GM19240 (cell line): ENCODE results near the gene SLC26A6.
A peak's percentile ranks its signal among the peaks of the same experiment; 100 is the strongest.

Source experiments
- DNase-seq: peaks from one replicate; pipeline ENCODE4 v3.0.0; 2011; ENCODE audit warnings: low spot score; ENCODE audit not compliant: insufficient read length

The SLC26A6 gene, protein sequence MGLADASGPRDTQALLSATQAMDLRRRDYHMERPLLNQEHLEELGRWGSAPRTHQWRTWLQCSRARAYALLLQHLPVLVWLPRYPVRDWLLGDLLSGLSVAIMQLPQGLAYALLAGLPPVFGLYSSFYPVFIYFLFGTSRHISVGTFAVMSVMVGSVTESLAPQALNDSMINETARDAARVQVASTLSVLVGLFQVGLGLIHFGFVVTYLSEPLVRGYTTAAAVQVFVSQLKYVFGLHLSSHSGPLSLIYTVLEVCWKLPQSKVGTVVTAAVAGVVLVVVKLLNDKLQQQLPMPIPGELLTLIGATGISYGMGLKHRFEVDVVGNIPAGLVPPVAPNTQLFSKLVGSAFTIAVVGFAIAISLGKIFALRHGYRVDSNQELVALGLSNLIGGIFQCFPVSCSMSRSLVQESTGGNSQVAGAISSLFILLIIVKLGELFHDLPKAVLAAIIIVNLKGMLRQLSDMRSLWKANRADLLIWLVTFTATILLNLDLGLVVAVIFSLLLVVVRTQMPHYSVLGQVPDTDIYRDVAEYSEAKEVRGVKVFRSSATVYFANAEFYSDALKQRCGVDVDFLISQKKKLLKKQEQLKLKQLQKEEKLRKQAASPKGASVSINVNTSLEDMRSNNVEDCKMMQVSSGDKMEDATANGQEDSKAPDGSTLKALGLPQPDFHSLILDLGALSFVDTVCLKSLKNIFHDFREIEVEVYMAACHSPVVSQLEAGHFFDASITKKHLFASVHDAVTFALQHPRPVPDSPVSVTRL

DNA sequence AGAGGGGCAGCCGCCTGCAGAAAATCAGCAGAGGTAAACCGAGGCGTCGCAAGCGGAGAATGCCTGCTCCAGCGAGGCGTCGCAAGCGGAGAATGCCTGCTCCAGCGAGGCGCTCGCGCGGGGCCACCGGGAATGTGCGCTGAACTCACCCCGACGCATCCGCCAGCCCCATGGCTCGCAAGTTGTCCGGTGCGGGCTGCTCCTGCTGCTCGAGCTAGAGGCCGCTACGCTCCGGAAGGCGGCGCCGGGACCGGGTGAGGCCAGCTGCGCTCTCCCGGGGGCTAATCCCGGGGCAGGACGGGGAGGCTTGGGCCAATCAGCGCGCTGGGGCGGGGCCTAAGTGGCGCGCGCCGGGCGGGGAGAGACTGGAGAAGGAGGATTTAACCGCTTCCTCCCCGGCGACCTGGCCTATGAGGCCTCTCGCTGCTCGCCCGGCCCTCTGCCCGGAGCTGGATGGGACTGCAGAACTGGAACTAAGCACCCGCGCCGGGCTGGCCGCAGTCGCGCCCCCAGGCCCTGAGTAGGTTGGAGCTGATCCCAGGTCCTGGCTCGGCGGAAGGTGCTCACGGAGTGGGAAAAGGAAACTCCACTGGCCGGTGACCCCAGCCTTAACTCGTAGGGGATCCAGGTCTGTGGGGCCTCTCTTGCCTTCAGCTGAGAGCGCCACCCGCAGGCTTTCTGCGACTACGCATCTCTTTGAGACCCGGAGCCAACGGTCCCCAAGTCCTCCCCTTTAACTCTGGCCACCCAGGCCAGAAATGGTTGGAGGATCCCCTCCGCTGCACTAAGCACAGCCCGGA, at the start of gene SLC26A6:
Gene SLC26A6, minus strand, starts transcription at position 240 of the 800 bp plus-strand sequence. Its CDS starts 68 bp downstream, at position 172.
- peak; percentile 99 for DNase-seq

DNA sequence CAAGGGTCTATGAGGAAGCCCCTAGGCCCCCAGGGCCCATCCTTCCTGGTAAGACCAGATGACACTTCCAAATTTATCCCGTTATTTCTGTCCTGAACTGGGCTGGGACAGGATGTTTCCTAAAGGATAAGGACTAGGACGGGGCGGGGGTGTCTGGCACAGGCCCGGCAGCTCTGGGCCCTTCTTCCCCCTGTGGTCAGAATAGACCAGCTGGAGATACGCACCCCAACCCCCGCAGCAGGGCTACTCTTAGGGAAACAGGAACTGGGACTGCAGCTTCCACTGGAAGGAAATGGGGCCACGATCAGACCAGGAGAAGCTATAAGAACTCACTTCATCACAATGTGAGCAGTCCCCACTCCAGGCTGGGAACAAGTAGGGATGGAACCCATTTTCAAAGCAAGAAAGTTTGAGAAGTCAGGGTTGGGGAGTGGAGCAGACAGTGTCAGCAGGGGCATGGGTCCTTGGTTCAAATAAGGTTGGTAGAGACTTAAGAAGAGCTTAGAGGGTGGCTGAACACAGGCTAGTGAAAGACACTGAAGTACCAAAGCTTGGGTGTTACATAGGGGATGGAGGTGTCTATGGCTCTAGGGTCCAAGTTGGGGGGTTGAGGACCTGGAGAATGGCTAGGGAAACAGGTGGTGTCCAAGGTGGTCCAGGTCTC, 49.4 kb upstream of the SLC26A6 start:
- DNase-seq: no peak

DNA sequence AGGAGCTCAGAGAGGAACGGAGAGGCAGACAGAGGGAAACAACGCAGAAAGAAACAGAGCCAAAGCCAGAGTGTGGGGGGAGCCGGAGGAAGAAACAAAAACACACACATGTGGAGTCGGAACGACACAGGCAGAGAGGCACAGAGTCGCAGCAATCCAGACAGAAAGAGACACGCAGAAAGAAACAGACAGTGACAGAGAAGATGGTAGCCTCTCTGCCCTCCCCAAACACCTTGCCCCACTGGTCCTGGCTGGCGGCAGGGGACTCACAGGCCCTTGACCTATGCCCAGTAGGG, 48.7 kb upstream of the SLC26A6 start:
- DNase-seq: no peak

DNA sequence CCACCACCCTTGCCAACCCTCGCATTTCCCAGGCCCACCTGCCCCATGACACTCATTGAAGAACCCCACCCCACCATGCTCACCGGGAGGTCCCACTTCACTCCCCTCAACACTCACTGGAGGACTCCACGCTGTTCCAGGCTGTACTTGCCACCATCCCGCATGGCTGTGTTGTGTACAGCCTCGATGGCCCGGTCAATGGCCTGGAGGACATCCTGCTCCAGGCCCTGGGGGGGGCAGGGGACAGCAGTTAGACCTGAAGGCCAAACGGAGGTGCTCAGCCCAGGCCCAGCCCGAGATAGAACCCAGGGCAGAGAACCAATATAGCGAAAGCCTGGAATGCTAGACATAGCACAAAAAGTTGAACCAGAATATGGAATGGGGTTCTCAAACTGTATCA, 47.5 kb upstream of the SLC26A6 start:
- no peak for DNase-seq

DNA sequence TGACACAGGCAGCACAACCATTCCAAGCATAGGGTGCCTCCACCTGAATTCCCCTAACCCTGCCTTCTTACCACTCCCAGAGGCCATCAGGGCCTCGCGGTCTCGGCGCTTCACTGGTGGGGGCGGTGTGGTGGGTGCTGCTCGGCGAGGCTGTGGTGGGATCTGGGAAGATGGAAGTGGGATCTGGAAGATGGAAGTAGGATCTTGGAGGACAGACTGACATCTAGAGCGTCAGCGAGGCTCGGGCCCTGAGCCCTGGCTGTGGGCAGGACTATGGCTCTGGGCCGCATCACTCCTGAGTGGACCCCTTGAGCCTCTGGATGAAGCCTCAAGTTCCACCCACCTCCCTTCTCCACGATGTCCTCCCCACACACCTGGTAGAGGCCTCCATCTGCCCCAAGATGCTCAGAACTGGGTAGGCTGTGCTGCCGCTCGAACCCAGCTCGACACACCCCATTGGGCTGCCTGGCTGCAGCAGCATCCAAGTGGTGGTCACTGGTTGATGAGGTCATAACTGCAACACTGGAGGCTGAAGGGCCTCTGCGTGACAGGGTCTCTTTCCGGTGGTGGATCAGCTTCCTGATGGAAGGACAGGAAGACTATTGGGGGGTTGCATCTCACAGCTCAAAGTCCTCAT, 46.8 kb upstream of the SLC26A6 start:
- DNase-seq: no peak

DNA sequence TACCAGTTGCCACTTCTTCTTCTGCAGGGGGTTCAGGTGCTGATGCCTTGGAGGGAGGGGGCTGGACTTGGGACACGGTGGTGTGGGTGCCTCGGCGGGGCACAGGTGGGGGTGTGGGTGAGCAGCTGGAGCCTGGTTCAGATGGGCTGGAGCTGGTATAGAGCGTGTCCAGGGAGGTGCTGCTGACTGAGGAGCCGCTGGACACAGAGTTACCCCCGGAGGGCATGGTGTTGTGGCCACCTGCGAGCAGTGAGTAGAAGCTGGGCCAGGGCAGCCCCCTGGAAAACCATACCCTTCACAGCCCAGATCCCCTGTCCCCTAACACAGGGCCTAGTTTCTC, 46.2 kb upstream of the SLC26A6 start:
- DNase-seq: no peak

DNA sequence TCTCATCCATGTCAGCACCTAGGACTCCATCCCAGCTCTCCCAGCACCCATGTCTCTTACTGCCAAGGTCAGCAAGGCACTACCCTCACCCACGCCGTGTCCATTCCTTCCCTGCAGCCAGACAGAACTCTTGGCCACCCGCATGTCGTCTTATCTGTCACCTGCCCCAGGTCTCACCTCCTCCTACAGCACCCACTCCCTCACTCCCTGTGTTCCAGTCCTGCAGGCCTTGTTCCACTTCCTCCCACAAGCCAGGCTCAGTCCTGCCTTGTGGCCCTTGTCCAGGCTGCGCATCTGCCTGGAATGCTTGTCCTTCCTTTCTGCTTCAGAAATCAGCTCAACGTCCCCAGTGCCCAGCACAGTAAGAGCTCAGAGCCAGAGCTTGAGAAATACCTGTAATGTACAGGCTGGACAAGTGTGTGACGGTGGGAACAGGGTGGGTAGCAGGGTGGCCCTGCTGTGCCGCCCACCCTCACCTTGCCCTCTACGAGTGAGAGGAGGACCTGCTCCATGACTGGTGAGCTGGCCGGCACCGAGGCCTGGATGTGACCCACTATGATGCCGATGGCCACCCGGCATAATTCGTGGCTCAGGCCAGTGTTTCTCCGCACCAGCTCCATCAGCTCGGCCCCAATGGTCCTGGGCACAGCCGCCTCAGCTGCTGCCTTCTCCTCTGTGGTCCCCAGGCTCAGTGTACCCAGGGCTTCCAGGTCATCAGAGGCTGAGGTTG, 45.7 kb upstream of the SLC26A6 start:
- DNase-seq: no peak

DNA sequence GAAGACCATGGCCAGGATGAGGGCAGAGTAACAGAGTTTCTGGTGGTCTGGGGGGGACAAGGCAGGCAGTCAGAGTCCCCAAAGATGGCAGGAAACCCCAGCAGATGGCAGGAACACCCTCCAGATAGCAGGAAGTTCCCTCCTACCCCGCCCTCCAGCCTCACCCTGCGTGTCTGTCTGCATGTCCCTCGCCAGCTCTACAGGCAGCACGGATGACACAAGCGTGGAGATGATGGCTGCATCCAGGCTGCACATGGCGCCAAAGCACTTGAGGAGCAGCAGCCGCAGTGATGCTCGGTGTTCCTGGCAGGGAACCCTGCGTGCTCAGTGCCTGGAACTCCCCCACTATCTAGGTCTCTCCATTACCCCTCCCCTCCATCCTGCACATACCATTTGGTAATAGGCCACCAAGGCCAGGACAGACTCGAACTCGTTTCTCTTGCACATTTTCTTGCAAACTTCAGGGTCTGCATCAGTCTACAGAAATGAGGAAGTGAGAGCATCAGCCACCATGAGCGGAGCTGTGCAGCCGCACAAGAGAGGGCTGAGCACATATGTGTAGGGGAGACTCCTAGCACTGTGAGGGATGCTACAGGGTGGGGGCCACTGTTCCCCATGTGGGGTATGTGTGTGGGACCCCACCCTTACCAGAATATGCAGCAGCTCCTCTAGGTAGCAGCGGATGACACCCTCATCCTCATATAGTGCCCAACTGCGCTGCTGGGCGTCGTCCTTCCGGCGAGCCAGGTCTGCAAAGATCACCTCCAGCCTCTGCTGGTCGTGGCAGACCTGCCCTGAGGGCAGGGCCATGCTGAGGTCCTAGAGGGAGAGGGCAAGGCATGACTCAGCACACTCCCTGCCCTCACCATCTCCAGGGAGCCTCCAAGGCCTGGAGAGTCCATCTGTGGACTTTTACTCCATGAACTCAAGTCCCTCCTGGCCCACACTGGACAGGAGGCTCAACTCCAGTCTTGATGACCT, 44.4 kb upstream of the SLC26A6 start:
- no peak for DNase-seq

DNA sequence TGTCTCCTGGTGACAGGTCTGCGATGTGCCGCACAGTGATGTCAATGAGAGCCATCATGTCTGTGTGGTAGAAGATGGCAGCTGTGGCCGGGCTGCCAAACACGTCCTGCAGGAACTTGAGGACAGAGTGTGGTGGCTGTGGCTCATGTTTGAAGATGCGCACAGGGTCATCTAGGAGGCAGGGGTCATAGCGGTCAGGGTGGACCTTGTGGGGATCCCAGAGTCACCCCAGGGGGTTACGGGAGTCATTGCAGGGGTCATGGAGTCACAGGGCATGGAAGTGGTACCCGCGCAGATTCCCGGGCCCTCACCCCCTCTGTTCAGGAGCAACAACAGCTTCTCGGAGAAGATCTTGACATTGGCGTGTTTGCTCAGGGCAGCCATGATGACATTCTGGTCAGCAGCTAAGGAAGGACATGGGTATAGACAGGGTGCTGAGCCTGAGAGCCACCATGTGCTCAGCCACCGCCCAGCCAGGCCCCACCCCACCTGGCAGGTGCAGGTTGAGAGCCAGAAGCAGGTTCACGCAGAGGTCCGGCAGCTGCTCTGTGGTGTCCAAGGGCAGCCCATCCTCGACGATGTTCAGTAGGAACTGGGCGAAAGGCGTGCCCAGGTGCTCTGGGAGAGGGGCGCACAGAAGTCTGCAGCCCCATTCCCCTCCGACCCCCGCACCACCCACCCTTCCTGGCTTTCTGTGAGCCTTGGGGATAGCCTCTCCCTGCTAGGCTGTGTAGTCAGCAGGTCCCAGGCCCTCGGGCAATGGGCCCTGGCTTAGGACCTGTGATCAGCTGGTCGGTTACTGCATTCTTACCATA, 43.5 kb upstream of the SLC26A6 start:
- DNase-seq: no peak

DNA sequence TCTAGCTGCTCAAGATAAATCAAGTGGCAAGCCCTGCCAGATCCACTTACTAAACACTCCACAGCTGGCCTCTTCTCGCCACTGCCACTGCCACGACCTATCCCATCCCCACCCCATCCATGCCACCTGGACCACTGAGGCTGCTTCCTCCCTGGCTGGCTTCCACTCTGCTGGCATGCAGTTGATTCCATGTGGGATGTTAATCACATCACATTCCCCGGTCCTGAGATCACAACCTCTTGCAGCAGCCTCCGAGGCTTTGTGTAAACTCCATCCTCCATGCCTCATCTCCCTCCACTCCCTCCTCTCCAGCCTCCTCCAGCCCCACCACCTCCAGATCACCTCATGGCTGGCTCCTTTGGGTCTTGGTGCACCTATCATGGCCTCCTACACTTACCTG, 42.8 kb upstream of the SLC26A6 start:
- no peak for DNase-seq

DNA sequence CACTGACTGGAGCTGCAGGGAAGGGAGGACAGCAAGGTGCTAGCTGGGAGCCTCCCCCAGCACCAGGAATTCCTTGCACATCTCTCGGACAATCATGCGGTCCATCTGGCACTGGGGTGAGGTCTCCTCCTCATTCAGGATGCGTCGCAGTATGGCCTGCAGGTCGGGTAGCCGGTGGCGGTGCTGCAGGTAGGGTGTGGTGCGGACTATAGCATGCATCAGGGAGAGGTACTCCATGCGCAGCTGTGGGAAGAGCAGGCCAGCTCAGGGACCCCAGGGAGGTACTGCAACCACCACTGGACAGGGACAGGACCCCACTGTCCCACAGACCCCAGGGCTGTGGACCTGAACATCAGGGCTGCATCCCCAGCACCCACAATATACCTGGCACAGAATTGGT, 39.2 kb upstream of the SLC26A6 start:
- no peak for DNase-seq

DNA sequence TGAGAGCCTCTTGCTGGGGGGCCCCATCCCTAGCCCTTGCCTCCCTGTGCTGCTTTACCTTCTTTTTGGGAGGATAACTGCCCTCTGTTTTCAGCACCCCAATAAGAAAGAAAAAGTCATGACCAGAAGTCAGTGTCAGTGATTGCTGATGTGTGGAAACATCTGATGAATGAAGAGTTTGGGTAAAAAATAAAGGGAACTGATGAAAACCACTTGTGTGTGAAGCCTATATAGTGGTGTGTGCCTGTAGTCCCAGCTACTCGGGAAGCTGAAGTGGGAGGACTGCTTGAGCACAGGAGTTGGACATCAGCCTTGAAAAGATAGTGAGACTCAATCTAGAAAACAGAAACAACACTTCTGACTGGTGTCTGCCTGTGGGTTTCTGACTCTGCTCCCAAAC, 37.3 kb upstream of the SLC26A6 start:
- DNase-seq: no peak

DNA sequence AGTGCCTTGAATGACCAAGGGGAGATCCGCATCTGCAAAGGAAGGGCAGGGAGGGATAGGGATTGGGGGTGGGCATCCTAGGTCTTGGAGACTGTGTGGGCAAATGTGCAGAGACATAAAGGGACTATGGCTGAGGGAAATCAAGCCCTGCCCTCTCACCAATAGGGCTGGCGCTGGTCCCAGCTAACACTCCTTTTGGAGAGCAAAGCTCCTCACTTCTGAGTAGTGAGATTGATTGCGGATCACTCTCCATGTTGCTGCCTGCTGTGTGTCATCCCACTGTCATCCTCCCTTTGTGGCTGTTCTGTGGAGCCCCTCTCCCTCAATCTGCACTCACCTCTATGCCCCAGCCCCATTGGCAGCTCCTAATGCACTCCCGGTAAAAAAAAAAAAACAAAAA, 29.7 kb upstream of the SLC26A6 start:
- no peak for DNase-seq

DNA sequence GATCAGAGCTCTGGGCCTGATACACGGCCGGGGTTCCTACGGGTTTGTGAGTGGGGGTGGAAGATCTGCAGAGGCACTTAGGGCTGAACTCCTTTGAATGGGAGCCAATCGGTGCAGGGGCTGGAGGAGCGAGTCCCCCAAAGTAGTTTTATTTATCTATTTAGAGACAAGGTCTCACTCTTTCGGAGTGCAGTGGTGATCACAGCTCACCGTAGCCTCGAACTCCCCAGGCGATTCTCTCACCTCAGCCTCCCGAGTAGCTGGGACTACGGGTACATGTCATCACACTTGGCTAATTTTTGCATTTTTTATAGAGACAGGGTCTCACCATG, 29.0 kb upstream of the SLC26A6 start:
- no peak for DNase-seq

DNA sequence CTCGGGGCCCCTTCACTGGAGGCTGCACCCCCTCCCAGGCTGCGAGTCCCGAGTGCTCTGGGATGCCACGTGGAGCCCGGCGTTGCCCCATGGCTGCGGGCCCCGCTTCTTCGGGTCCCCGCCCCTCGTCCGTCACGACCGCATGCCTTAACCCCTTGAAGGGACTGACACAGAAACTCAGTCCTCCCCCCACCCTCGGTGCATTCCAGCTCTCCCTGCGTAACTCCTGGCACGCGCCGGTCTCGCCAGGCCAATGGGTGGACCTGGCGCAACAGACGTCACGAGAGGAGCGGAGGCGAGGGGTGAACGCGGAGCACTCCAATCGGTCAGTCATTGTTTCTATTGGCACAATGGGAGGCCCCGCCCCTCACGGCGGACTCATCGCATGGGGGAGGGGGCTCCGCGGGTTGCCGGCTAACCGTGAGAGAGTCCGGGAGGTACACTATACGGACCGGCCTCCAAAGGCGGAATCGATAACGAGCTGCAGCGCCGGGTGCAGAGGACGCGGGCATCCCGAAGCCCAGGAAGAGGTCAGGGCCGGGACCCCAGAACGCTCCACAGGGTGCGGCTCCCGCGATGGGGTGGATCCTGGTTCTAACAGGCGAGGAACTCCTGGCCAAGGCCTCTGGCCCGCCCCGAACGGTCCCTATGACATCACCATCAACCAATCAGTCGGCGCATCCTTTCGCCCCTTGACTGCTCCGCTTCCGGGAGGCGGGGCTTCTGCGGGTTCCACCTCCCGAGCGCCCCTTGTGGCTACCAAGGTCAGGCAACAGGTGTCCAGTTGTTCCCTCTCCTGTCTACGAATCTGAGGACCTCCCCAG, 28.4 kb upstream of the SLC26A6 start:
- peak; percentile 100 for DNase-seq

DNA sequence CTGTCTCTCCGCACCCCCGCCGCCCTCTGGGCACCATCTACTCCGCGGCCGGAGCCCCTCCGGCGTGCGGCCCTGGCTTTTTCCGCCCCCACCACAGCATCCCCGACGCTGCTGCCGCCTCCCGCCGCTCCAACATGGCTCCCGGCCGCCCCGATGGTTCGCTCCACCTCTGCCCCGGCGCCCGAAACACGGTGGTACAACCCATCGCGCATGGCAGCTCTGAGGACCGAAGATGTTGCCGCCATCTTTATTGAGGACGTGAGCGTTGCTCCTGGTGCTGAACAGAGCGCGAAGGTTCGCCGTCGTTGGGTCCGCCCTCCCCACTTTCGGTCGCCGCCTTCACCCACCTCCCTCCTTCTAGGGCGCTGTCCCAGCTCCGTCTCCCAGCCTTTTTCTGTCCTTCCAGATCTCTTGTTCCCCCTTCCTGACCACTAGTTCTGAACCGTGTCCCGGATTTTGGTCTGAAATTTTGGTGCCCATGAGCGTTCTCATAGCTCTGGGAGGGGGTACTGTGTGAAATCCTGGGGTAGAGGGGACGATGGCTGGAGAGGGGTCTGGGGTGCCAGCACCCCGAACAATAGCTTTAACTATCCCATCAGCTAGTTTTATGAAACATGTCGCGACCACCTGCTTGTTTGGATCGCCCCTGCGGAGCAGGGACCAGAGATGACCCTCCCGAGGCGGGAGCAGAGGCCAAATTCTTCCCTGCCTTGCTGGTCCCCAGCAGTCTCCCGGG, 27.7 kb upstream of the SLC26A6 start, which contains the start of gene CELSR3:
Gene CELSR3, minus strand, starts transcription at position 134 of the 736 bp plus-strand sequence. CDS start 252 bp downstream, outside the sequence.
- DNase-seq: peak; percentile 45
